Measurements from ENCODE around the gene OAS2.

Gene OAS2

DNA sequence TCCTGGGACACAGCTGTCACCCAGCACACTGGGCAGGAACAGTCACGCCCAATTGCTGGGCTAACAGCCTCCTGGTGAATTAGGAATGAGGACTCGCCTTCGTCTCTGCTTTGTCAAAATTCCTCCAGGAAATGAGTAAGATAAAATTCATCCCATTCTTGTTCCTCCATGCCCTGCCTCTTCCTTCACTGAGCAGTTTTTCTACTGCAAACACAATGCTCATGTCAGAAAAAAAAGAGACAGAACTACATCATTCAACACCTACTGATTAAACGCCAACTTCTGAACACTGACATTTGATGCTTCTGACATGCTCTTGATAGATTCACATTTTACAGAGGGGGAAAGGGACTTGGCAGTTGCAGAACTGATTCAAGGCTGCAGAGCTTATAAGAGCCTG is 40.7 kb downstream of the OAS2 start:
- DNase-seq (ENCODE audit: low spot score) = peak; percentile 72

- DNase-seq (ENCODE audit: low spot score) = no peak
These were observed 43.2 kb downstream of the OAS2 start for GRCh38 chr12:113021500-113021899.

GRCh38 chr12:113022563-113023297 is 44.4 kb downstream of the OAS2 start:
- DNase-seq (ENCODE audit: low spot score) = no peak

DNA sequence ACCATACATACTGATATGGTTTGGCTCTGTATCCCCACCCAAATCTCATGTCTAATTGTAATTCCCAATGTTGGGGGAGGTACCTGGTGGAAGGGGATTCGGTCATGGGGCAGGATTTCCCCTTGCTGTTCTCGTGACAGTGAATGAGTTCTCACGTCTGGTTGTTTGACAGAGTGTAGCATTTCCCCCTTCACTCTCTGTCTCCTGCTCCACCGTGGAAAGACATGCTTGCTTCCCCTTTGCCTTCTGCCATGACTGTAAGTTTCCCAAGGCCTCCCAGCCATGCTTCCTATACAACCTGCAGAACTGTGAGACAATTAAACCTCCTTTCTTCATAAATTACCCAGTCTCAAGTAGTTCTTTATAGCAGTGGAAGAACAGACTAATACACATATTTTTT is 49.4 kb downstream of the OAS2 start:
- no peak for DNase-seq (ENCODE audit: low spot score)

DNA sequence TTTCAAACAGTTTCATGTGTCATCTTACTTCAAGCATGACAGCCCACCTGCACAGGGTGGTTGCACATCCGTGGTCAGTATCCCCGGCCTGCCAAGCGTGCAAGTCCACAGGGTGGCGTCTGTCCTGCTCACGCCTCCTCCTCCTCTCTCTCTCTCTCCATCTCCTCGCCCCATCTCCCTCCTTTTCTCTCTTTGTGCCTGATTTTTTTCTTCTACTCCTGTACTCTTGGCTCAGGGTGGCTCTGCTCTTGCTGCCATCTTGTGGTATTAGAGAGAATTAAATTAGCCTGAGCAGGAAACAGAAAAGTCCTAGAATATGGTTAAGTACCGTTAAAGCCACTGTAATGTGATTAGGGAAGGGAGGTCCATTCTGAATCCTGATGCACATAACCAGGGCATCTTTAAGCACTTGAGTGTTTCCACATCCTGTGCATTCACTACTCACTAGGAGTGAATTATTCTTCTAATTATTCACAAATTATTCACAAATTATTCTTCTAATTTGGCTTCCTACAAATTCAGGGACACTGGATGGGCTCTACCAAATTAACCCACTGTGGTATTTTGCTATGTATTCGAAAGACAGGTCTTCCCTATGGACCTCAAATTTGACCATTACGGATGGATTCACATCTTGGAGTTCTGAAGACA is 52.7 kb downstream of the OAS2 start:
- DNase-seq (ENCODE audit: low spot score) = peak; percentile 45

- no peak for DNase-seq (ENCODE audit: low spot score)
These were observed 61.7 kb downstream of the OAS2 start for GRCh38 chr12:113039911-113040445.

GRCh38 chr12:113040722-113041171 is 62.4 kb downstream of the OAS2 start:
- no peak for DNase-seq (ENCODE audit: low spot score)

- DNase-seq (ENCODE audit: low spot score) = no peak
These were observed 63.2 kb downstream of the OAS2 start for GRCh38 chr12:113041560-113041959.

- DNase-seq (ENCODE audit: low spot score) = no peak
These were observed 64.9 kb downstream of the OAS2 start for GRCh38 chr12:113043240-113043639.

GRCh38 chr12:113044516-113044915 is 66.2 kb downstream of the OAS2 start:
- DNase-seq (ENCODE audit: low spot score) = no peak

GRCh38 chr12:113048716-113049127 is 70.4 kb downstream of the OAS2 start:
- peak; percentile 54 for DNase-seq (ENCODE audit: low spot score)

- DNase-seq (ENCODE audit: low spot score) = no peak
These were observed 71.8 kb downstream of the OAS2 start for GRCh38 chr12:113049976-113050742.

DNA sequence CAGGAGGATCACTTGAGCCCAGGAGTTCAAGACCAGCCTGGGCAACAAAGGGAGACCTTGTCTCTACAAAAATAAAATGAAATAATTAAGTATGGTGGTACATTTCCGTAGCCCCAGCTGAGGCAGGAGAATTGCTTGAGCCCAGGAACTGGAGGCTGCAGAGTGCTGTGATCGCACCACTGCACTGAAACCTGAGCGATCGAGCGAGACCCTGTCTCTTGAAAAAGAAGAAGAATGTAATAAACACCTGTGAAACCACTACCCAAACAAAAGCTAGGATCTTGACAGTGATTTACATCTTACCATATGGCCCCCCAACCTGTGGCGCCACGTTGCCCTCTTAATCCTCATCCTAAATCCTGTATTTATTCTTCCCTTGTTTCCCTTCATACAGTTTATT is 72.5 kb downstream of the OAS2 start:
- no peak for DNase-seq (ENCODE audit: low spot score)

GRCh38 chr12:113051759-113052158 is 73.4 kb downstream of the OAS2 start:
- DNase-seq (ENCODE audit: low spot score) = no peak

DNA sequence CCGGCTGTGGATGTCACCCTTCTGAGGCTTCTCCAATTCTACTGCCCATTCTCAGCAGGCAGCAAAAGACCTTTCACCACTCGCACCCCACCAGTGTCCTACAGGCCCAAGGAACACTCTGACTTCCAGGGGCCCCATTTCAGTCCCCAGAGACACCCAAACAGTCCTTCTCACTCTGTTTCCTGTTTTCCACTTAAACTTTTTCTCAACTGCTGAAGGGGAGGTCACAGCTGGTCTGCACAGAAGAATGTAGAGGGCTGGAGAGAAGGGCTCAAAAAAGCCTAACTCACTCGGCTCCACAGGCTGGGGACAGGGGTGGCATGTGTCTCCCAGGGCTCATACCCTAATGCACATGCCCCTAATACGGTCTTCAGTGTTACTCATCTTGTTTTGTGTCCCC is 74.0 kb downstream of the OAS2 start:
- no peak for DNase-seq (ENCODE audit: low spot score)

- DNase-seq (ENCODE audit: low spot score) = no peak
These were observed 76.7 kb downstream of the OAS2 start for GRCh38 chr12:113054948-113055486.

GRCh38 chr12:113055594-113056380 is 77.5 kb downstream of the OAS2 start:
- no peak for DNase-seq (ENCODE audit: low spot score)

DNA sequence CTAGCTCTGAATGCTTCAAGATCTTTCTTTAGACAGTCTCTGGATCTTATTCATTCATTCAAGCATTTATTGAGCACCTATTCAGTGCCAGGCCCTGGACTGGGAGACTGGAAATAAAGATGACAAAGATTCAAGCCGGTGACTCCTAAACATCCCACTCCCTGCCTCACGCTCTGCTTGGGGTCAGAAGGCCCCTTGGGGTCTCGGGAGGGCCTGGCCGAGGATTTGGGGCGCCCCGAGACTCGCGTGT is 78.0 kb downstream of the OAS2 start:
- DNase-seq (ENCODE audit: low spot score) = no peak

DNA sequence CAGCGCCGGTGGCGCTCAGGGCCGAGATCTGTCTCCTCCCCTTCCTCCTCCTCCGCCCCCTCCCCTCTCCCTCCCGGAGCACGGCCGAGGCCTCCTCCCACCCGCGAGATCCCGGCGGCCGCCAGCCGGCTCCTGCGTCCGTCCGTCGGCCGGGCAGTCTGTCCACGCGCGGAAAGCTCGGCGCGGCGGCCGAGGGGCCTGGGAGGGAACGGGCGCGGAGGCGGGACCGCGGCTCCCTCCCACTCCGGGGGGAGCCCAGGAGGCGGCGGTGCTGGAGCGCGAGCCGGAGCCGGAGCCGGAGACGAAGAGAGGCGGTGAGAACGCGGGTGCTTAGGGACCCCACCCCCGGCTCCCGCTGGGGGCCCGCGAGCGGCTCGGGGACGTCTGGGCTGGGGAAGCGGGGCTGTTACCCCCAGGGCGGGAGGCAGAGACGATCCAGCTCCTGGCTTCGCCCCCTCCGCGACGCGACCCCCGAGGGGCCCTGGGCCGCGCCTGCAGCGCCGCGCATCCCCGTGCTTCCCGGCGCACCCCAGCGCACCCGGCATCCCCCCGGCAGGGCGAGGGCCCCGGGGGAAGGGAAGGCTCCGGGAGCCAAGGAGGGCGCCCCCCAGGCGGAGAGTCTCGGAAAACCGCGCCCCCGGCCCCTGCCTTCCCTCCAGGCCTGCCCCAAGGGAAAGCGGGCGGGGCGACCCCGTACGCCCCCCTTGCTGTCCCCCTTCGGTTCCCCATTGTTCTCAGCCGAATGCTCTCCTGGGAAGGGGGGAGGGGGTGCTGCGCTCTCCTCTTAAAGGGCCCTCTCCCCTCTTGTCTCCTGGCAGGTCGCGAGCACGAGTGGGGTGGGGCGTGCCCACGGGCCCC is 78.5 kb downstream of the OAS2 start, which contains the start of gene DTX1:
Gene DTX1 (plus strand): TSS at position 100 of the 858 bp plus-strand sequence. CDS start 1,463 bp downstream, outside the sequence.
- DNase-seq (ENCODE audit: low spot score) = peak; percentile 27

DNA sequence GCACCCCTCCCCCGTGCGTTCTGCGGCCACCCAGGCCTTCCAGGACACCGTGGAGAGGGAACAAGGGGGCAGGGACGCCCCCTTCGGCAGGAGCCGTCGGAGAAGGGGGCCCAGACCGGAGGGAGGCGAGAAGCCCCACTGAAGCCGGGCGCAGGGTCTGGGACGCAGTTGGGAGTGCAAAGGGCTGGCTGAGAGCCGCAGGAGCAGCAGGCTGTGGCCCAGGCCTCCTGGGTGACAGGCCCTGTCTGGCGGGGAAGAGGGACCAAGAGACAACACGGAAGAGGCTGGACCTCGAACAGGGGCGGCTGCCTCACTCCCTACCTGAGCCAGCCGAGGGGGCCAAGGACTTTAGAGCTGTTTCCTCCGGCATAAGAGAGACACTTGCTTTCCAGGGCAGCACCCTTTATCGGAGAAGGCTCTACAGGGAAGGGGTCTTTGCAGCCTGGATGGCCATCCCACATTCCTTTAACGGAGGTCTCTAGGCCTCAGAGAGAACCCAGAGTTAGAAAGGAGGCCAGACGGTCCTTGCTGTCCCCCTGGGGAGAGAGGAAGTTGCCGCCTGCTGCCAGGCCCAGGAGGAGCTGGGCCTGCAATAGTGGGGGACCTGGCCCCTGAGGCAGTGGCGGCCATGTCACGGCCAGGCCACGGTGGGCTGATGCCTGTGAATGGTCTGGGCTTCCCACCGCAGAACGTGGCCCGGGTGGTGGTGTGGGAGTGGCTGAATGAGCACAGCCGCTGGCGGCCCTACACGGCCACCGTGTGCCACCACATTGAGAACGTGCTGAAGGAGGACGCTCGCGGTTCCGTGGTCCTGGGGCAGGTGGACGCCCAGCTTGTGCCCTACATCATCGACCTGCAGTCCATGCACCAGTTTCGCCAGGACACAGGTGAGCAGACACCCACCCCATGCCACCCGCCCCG is 79.5 kb downstream of the OAS2 start:
- no peak for DNase-seq (ENCODE audit: low spot score)
